Measurements from ENCODE around the gene CCL2. TPM values are rescaled to one million over a fixed set of nuclear protein-coding genes. Genes with fewer than 3 reads are reported as not detected.

CCL2 gene
- total RNA-seq, 1 experiment from 2014 or later: not detected

DNA sequence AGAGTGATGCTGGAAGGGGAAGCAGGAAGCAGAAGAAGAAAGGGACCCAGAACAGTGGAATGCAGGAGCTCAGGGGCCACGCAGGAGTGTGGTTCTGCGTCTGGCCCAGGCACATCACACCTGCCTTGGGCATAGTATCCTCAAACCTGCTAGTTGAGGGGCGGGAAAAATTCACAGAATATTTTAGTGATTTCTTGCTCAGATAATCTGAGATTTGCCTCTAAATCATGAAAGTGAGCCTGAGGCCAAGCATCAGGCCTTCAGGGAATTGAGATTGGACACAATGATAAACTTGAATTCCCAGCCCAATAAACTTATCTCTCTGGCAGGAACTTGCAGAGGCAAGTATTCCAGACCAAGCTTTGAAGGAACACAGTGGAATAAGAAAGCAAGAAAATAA is 48.5 kb upstream of the CCL2 start:
- H3K4me2 ChIP-seq (ENCODE audit: low read length): no peak overlapping the region
- no peak for ATAC-seq
- ChIA-PET CTCF (no interaction called here), RAD21 (ENCODE audit: low non-redundant PET in 1 of 2, low total read pairs in 2 of 2, uncharacterized antibody in 2 of 2, unreplicated experiment in 2 of 2) (no interaction called here), POLR2A (no interaction called here)
- H3K9me3 ChIP-seq (ENCODE audit: control insufficient read depth in 1 of 2, insufficient read depth in 1 of 2, low read depth in 1 of 2, low read length in 2 of 2): no peaks in the 10 kb centered on the region
- no peaks in the 10 kb centered on the region for H3K4me1 ChIP-seq (ENCODE audit: control insufficient read depth in 1 of 2, insufficient read depth in 2 of 2, low read length in 2 of 2)
- H4K20me1 ChIP-seq (ENCODE audit: insufficient read depth): no peaks in the 10 kb centered on the region
- H3K79me2 ChIP-seq (ENCODE audit: insufficient read depth, low read length): no peaks in the 10 kb centered on the region
- H3K9me2 ChIP-seq (ENCODE audit: insufficient read depth): no peaks in the 10 kb centered on the region
- BruUV-seq (replicated peaks): no TSS peak
- no peak overlapping the region for H3K9ac ChIP-seq (ENCODE audit: low read length)
- H3K27ac ChIP-seq (ENCODE audit: low read depth, low read length): no peak overlapping the region
- intact Hi-C loops (cut with micrococcal nuclease): no loop called here
- no peak overlapping the region for H3K4me3 ChIP-seq (replicated peaks in 1 of 2; ENCODE audit: low read depth in 1 of 2, low read length in 2 of 2)
- H3K27me3 ChIP-seq (ENCODE audit: insufficient read depth, low read length): no peaks in the 10 kb centered on the region
- H3K36me3 ChIP-seq (ENCODE audit: control insufficient read depth in 1 of 2, insufficient read depth in 2 of 2, low read length in 2 of 2): no peaks in the 10 kb centered on the region
- no peak for TF ChIP-seq POLR2AphosphoS5 (IDR thresholded peaks at IDR 0.05; ENCODE audit: low read depth, low read length)
- TF ChIP-seq, protein P1, sequence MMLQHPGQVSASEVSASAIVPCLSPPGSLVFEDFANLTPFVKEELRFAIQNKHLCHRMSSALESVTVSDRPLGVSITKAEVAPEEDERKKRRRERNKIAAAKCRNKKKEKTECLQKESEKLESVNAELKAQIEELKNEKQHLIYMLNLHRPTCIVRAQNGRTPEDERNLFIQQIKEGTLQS (IDR thresholded peaks at IDR 0.05): no peak
- no peak for TF ChIP-seq TCF7L2 (IDR thresholded peaks at IDR 0.05; ENCODE audit: borderline replicate concordance, extremely low read depth, insufficient read depth, insufficient read length)
- TF ChIP-seq ELF1 (IDR thresholded peaks at IDR 0.05; ENCODE audit: borderline replicate concordance, low read depth): no peak
- TF ChIP-seq JUND (IDR thresholded peaks at IDR 0.05): no peak
- no peak for TF ChIP-seq SRF (IDR thresholded peaks at IDR 0.05; ENCODE audit: low read depth)
- TF ChIP-seq EGR1 (IDR thresholded peaks at IDR 0.05; ENCODE audit: low read depth): no peak
- no peak for TF ChIP-seq FOSL1 (IDR thresholded peaks at IDR 0.05; ENCODE audit: low read depth)
- TF ChIP-seq SP1 (IDR thresholded peaks at IDR 0.05; ENCODE audit: low read depth): no peak
- no peak for TF ChIP-seq CEBPB (IDR thresholded peaks at IDR 0.05; ENCODE audit: low read depth)
- TF ChIP-seq, protein P2, sequence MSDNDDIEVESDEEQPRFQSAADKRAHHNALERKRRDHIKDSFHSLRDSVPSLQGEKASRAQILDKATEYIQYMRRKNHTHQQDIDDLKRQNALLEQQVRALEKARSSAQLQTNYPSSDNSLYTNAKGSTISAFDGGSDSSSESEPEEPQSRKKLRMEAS (IDR thresholded peaks at IDR 0.05): no peak
- TF ChIP-seq, protein P3, sequence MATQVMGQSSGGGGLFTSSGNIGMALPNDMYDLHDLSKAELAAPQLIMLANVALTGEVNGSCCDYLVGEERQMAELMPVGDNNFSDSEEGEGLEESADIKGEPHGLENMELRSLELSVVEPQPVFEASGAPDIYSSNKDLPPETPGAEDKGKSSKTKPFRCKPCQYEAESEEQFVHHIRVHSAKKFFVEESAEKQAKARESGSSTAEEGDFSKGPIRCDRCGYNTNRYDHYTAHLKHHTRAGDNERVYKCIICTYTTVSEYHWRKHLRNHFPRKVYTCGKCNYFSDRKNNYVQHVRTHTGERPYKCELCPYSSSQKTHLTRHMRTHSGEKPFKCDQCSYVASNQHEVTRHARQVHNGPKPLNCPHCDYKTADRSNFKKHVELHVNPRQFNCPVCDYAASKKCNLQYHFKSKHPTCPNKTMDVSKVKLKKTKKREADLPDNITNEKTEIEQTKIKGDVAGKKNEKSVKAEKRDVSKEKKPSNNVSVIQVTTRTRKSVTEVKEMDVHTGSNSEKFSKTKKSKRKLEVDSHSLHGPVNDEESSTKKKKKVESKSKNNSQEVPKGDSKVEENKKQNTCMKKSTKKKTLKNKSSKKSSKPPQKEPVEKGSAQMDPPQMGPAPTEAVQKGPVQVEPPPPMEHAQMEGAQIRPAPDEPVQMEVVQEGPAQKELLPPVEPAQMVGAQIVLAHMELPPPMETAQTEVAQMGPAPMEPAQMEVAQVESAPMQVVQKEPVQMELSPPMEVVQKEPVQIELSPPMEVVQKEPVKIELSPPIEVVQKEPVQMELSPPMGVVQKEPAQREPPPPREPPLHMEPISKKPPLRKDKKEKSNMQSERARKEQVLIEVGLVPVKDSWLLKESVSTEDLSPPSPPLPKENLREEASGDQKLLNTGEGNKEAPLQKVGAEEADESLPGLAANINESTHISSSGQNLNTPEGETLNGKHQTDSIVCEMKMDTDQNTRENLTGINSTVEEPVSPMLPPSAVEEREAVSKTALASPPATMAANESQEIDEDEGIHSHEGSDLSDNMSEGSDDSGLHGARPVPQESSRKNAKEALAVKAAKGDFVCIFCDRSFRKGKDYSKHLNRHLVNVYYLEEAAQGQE (IDR thresholded peaks at IDR 0.05; ENCODE audit: low read depth): no peak
- no peak for TF ChIP-seq YY1 (IDR thresholded peaks at IDR 0.05; ENCODE audit: extremely low read depth, insufficient replicate concordance, low read depth, low read length)
- no peak overlapping the region for H2AFZ ChIP-seq (ENCODE audit: low read depth, low read length, poor library complexity, severe bottlenecking)
- no peak for DNase-seq (ENCODE audit: low read depth, low spot score)

Measured in HCT116 (cell line).